Ovary (tissue), 9 donors: Measurements from ENCODE around the gene UBR1. TPM values are rescaled to one million over a fixed set of nuclear protein-coding genes. Genes with fewer than 3 reads are reported as not detected.

Experiments used
- DNase-seq, 5 donors: peaks; one replicate each; pipeline ENCODE4 v3.0.0-alpha.2; 2019 to 2020
- H3K27ac ChIP-seq, 2 donors: fragments of 200-600 bp; one replicate each; pipeline versions ENCODE4 v1.5.1 to v1.8.0; 2019 to 2022
- H3K27me3 ChIP-seq: fragments of 200-600 bp; one replicate; pipeline ENCODE4 v1.8.0; 2022
- H3K36me3 ChIP-seq: fragments of 200-600 bp; sonication (generic); one replicate; pipeline ENCODE4 v1.5.1; 2019
- H3K4me1 ChIP-seq: one replicate; pipeline ENCODE4 v1.8.1; 2013; ENCODE audit warnings: mild to moderate bottlenecking, moderate library complexity; ENCODE audit not compliant: insufficient read depth
- H3K4me3 ChIP-seq: fragments of 200-600 bp; sonication (generic); one replicate; pipeline ENCODE4 v1.5.1; 2017
- H3K9me3 ChIP-seq, 2 donors: fragments of 200-600 bp in 1 of 2; sonication (generic) in 1 of 2; one replicate each; pipeline versions ENCODE4 v1.5.1 to v1.8.1; 2013 to 2019; ENCODE audit warnings: mild to moderate bottlenecking in 1 of 2, moderate library complexity in 1 of 2
- EP300 ChIP-seq: sonication (generic); formaldehyde crosslinking; IDR thresholded peaks from one replicate; pipeline ENCODE4 v1.6.1; 2017; ENCODE audit warnings: antibody characterized with exemption
- POLR2A ChIP-seq: fragments of 450-650 bp; IDR thresholded peaks from one replicate; pipeline ENCODE4 v1.6.1; 2017; ENCODE audit warnings: antibody characterized with exemption, mild to moderate bottlenecking, moderate library complexity
- whole genome bisulfite sequencing, 3 donors: extraction: QIAGEN DNeasy Blood & Tissue Kit in 1 of 3; methylation state at CpG; one replicate each; pipeline versions ENCODE4 v1.1.5 to v1.1.7; 2013 to 2017; 5-methylcytosine and 5-hydroxymethylcytosine counted together
- intact Hi-C, 4 donors: fragments of 100-400 bp; cut with DNase I; formaldehyde crosslinking; loops; one replicate each; pipeline versions ENCODE4 v1.11.0 to v1.15.1; 2022 to 2023
- polyA plus RNA-seq, 2 donors: library from polyadenylated mRNA; stranded (reverse); fragments of 200-250 nt in 1 of 2; fragments of 350-450 nt in 1 of 2; fragmentation: Illumina TruSeq in 1 of 2; extraction: RNeasy Lipid Tissue Mini Kit (QIAGEN cat#74804) in 1 of 2; gene quantifications; one replicate each; pipeline ENCODE4 v1.2.3, GENCODE V29; 2013 to 2014
- total RNA-seq, 7 donors: library from RNA; depleted of rRNA in 2 of 7; stranded (reverse); fragments of >200 nt in 2 of 7; fragmentation: NEBNext Ultra II Directional in 3 of 7; extraction: Animal tissue kit (Norgen Biotek cat#: 25700) in 3 of 7; gene quantifications; one replicate each; pipeline versions ENCODE4 v1.1.0 to v1.2.4, GENCODE V29; 2016 to 2023
- TF ChIP-seq, protein P1 (sequence below), 3 donors: fragments of 450-650 bp in 2 of 3; fragments of 200-600 bp in 1 of 3; IDR thresholded peaks; one replicate each; pipeline versions ENCODE4 v1.5.1 to v1.8.0; 2016 to 2022; ENCODE audit warnings: antibody characterized with exemption in 3 of 3, mild to moderate bottlenecking in 1 of 3
- donor health status: DM: no; HTN: no; CAD: no; lungs with moderate emphysema.
- donor health status: DM: no; HTN: no; CAD: no.
- donor health status: Bipolar disorder and iron deficiency.
- donor health status: DM: yes; HTN: yes; CAD: no.
- donor health status: DM: no; HTN: no; CAD: no.
- donor health status: DM: yes; HTN: yes; CAD: no.

UBR1 gene
- total and polyA plus RNA-seq, 9 donors, result 7.5 to 34.1 (median 26.8) TPM

GRCh38 chr15:42974202-42974862, 131.5 kb downstream of the UBR1 start:
- no peaks in the 10 kb centered on the region for H3K36me3 ChIP-seq
- H3K4me1 ChIP-seq, result no peaks in the 10 kb centered on the region
- H3K9me3 ChIP-seq, result no peaks in the 10 kb centered on the region
- DNase-seq, result no peak
- H3K4me3 ChIP-seq, result no peak overlapping the region
- TF ChIP-seq, protein P1, sequence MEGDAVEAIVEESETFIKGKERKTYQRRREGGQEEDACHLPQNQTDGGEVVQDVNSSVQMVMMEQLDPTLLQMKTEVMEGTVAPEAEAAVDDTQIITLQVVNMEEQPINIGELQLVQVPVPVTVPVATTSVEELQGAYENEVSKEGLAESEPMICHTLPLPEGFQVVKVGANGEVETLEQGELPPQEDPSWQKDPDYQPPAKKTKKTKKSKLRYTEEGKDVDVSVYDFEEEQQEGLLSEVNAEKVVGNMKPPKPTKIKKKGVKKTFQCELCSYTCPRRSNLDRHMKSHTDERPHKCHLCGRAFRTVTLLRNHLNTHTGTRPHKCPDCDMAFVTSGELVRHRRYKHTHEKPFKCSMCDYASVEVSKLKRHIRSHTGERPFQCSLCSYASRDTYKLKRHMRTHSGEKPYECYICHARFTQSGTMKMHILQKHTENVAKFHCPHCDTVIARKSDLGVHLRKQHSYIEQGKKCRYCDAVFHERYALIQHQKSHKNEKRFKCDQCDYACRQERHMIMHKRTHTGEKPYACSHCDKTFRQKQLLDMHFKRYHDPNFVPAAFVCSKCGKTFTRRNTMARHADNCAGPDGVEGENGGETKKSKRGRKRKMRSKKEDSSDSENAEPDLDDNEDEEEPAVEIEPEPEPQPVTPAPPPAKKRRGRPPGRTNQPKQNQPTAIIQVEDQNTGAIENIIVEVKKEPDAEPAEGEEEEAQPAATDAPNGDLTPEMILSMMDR (IDR thresholded peaks at IDR 0.05), result no peak
- TF ChIP-seq EP300 (no peak), POLR2A (no peak)
- WGBS, 3 donors, result 94 to 100% (median 96%) methylated on average over 2 of the region's 2 CpGs
- intact Hi-C loops, result no loop called here
- H3K27me3 ChIP-seq, result no peaks in the 10 kb centered on the region
- H3K27ac ChIP-seq, result no peak overlapping the region

- Histone ChIP-seq H3K27me3 (no peaks in the 10 kb centered on the region), H3K36me3 (no peaks in the 10 kb centered on the region), H3K9me3 (no peaks in the 10 kb centered on the region), H3K4me1 (no peaks in the 10 kb centered on the region), H3K27ac (no peak overlapping the region), H3K4me3 (no peak overlapping the region)
- DNase-seq, result no peak
- intact Hi-C loops, result no loop called here
- TF ChIP-seq POLR2A (no peak), EP300 (no peak)
- TF ChIP-seq, protein P1 (IDR thresholded peaks at IDR 0.05), result no peak
- 93 to 95% (median 93%) methylated on average over 4 of the region's 4 CpGs for WGBS, 3 donors
Measured at GRCh38 chr15:42973114-42973513, 132.7 kb downstream of the UBR1 start.

- H3K4me3 ChIP-seq, result no peak overlapping the region
- intact Hi-C loops, result no loop called here
- no peak for TF ChIP-seq EP300
- TF ChIP-seq, protein P1 (IDR thresholded peaks at IDR 0.05), result no peak
- TF ChIP-seq POLR2A, result no peak
Measured at GRCh38 chr15:42971830-42972229, 134.0 kb downstream of the UBR1 start.

DNA sequence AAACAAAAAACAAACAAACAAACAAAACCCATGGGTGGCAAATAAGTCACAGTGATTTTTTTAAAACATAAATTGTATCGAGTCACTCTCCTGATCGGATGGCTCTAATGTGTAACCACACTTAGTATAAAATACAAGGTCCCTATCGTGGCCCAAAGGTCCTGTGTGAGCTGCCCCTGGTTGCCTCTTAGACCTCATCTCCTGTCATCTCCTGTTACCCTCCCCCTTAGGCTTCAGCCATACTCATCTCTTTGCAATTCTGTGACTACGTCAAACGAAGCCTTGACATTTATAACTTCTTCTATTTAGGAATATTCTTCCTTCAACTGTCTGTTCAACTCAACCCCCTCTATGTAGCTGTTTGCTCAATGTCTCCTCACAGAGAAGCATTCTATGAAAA, 141.4 kb downstream of the UBR1 start:
- Histone ChIP-seq H3K4me3 (no peak overlapping the region), H3K9me3 (no peaks in the 10 kb centered on the region), H3K27me3 (no peaks in the 10 kb centered on the region), H3K27ac (no peak overlapping the region), H3K36me3 (no peaks in the 10 kb centered on the region), H3K4me1 (no peaks in the 10 kb centered on the region)
- 91 to 97% (median 94%) methylated on average over 5 of the region's 5 CpGs for WGBS, 3 donors
- DNase-seq, result no peak
- TF ChIP-seq POLR2A, result no peak
- intact Hi-C loops, result no loop called here

More at GRCh38 chr15:42971830-42972229, 134.0 kb downstream of the UBR1 start:
- Histone ChIP-seq H3K9me3 (no peaks in the 10 kb centered on the region), H3K36me3 (no peaks in the 10 kb centered on the region), H3K27me3 (no peaks in the 10 kb centered on the region), H3K4me1 (no peaks in the 10 kb centered on the region), H3K27ac (no peak overlapping the region)
- 95 to 100% (median 96%) methylated on average over 1 of the region's 1 CpG for WGBS, 3 donors
- DNase-seq, result no peak

- Histone ChIP-seq H3K9me3 (no peaks in the 10 kb centered on the region), H3K4me3 (no peak overlapping the region), H3K4me1 (no peaks in the 10 kb centered on the region), H3K27ac (no peak overlapping the region), H3K36me3 (no peaks in the 10 kb centered on the region), H3K27me3 (no peaks in the 10 kb centered on the region)
- no peak for DNase-seq
- TF ChIP-seq, protein P1 (IDR thresholded peaks at IDR 0.05), result no peak
- TF ChIP-seq EP300, result no peak
- no peak for TF ChIP-seq POLR2A
- intact Hi-C loops, result no loop called here
Measured at GRCh38 chr15:42955518-42955917, 150.3 kb downstream of the UBR1 start.
